Natural killer cell (primary cell): Measurements from ENCODE around the gene MYO7B. TPM values are rescaled to one million over a fixed set of nuclear protein-coding genes. Genes with fewer than 3 reads are reported as not detected.

Experiments
- ATAC-seq, 3 donors: fragments of 150-1000 bp in 2 of 3; fragments of 200-7000 bp in 1 of 3; cut with Tn5 transposase; 1 replicate in 1 of 3; 2 replicates in 2 of 3; pipeline ENCODE4 v1.10.0; 2021; ENCODE audit warnings: mild to moderate bottlenecking in 2 of 3, moderate library complexity in 2 of 3
- DNase-seq, 2 donors: peaks; one replicate each; pipeline versions ENCODE4 v3.0.0 to v3.0.0-alpha.2; 2013 to 2021; ENCODE audit warnings: mixed read lengths in 1 of 2
- H3K27ac ChIP-seq: one replicate; pipeline ENCODE4 v1.5.1; 2013; ENCODE audit warnings: mild to moderate bottlenecking, low read length
- H3K27me3 ChIP-seq: one replicate; pipeline ENCODE4 v1.6.1; 2013; ENCODE audit warnings: low read length; ENCODE audit not compliant: control insufficient read depth, insufficient read depth
- H3K36me3 ChIP-seq: one replicate; pipeline ENCODE4 v1.6.1; 2013; ENCODE audit warnings: low read length; ENCODE audit not compliant: control insufficient read depth, insufficient read depth
- H3K4me1 ChIP-seq: one replicate; pipeline ENCODE4 v1.6.1; 2013; ENCODE audit warnings: low read length; ENCODE audit not compliant: control insufficient read depth, insufficient read depth
- H3K4me3 ChIP-seq: one replicate; pipeline ENCODE4 v1.5.1; 2013; ENCODE audit warnings: low read length
- H3K9me3 ChIP-seq: one replicate; pipeline ENCODE4 v1.6.1; 2013; ENCODE audit warnings: low read length; ENCODE audit not compliant: control insufficient read depth, insufficient read depth
- H3K27ac Mint-ChIP-seq, 2 donors: one replicate each; pipeline ENCODE4 v1.8.0; 2022; ENCODE audit warnings: mild to moderate bottlenecking in 2 of 2, mixed read lengths in 2 of 2, moderate library complexity in 1 of 2
- H3K27me3 Mint-ChIP-seq, 2 donors: one replicate each; pipeline ENCODE4 v1.8.0; 2022; ENCODE audit warnings: low read depth in 2 of 2, mixed read lengths in 2 of 2
- H3K36me3 Mint-ChIP-seq: one replicate; pipeline ENCODE4 v1.8.0; 2022; ENCODE audit warnings: mixed read lengths
- H3K4me1 Mint-ChIP-seq, 2 donors: one replicate each; pipeline ENCODE4 v1.8.0; 2022; ENCODE audit warnings: mixed read lengths in 2 of 2
- H3K4me3 Mint-ChIP-seq: one replicate; pipeline ENCODE4 v1.8.0; 2022; ENCODE audit warnings: mild to moderate bottlenecking, moderate library complexity, mixed read lengths
- H3K9me3 Mint-ChIP-seq, 2 donors: one replicate each; pipeline ENCODE4 v1.8.0; 2022; ENCODE audit warnings: mixed read lengths in 2 of 2
- WGBS: methylation state at CpG from one replicate; pipeline ENCODE4 v1.1.7; 2013; ENCODE audit warnings: missing lambda C conversion rate; ENCODE audit not compliant: insufficient coverage; 5-methylcytosine and 5-hydroxymethylcytosine counted together
- intact Hi-C: fragments of 100-400 bp; cut with micrococcal nuclease; formaldehyde crosslinking; loops from one replicate; pipeline ENCODE4 v1.14.2; 2022
- total RNA-seq, 4 donors: library from RNA; stranded (reverse); fragments of 120-200 nt in 1 of 4; gene quantifications; one replicate each; pipeline versions ENCODE4 v1.2.3 to v1.2.4, GENCODE V29; 2013 to 2022
- TF ChIP-seq, protein P1 (sequence below): fragments of 200-600 bp; IDR thresholded peaks from one replicate; pipeline ENCODE4 v1.8.0; 2022; ENCODE audit warnings: antibody characterized with exemption

Gene MYO7B
- total RNA-seq, 3 donors from 2014 or later (not counting 1 experiment from before 2014, with no cell fraction given): 0.14 to 0.45 (median 0.25) TPM

DNA sequence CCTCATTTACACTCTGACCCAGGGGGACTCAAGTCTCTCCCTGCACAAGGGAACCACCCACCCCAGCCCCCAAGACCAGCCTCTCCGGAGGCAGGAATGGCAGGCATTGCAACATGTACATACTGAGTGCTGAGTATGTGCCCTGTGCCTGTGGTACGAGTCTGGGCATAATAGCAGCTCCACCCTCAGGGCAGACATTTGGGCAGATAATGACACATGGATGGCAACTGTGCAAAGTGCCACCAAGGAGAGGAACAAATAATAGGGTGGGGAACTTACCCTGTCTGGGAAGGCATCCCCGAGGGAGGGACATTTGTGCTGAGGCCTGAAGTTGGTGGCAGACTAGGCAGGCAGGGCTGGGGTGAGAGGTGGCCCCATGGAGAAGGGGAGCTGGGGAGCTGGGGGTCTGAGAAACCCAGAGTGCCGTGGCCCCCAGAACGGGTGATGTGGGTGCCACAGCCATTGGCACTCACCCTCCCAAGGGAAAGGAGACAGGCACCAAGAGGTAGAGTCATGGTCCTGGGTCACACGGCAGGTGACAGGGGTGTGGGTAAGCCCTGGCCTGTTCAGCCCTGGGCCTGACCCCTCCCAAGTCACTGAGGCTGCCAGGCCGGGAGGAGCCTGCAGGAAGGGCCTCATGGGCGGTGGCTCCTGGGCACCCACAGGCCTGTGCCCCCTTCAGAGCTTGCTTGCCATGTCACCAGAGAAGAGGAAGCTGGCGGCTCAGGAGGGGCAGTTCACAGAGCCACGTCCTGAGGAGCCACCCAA is 94.8 kb downstream of the MYO7B start:
- WGBS: 58% methylated on average over 10 of the region's 10 CpGs
- no peaks in the 10 kb centered on the region for H3K27me3 ChIP-seq
- intact Hi-C loops: no loop called here
- H3K4me1 ChIP-seq: peaks cover 49% of the 10 kb centered on the region
- no peaks in the 10 kb centered on the region for H3K9me3 Mint-ChIP-seq
- no peak overlapping the region for H3K4me3 Mint-ChIP-seq
- H3K27me3 Mint-ChIP-seq: peaks cover 0 to 2% of the 10 kb centered on the region in 2 donors
- no peak overlapping the region for H3K27ac Mint-ChIP-seq
- ATAC-seq (no peak), DNase-seq (no peak)
- H3K9me3 ChIP-seq: no peaks in the 10 kb centered on the region
- no peak overlapping the region for H3K4me3 ChIP-seq
- H3K36me3 ChIP-seq: no peaks in the 10 kb centered on the region
- TF ChIP-seq, protein P1, sequence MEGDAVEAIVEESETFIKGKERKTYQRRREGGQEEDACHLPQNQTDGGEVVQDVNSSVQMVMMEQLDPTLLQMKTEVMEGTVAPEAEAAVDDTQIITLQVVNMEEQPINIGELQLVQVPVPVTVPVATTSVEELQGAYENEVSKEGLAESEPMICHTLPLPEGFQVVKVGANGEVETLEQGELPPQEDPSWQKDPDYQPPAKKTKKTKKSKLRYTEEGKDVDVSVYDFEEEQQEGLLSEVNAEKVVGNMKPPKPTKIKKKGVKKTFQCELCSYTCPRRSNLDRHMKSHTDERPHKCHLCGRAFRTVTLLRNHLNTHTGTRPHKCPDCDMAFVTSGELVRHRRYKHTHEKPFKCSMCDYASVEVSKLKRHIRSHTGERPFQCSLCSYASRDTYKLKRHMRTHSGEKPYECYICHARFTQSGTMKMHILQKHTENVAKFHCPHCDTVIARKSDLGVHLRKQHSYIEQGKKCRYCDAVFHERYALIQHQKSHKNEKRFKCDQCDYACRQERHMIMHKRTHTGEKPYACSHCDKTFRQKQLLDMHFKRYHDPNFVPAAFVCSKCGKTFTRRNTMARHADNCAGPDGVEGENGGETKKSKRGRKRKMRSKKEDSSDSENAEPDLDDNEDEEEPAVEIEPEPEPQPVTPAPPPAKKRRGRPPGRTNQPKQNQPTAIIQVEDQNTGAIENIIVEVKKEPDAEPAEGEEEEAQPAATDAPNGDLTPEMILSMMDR: no peak
- H3K4me1 Mint-ChIP-seq: no peaks in the 10 kb centered on the region
- H3K27ac ChIP-seq: no peak overlapping the region
- no peaks in the 10 kb centered on the region for H3K36me3 Mint-ChIP-seq

DNA sequence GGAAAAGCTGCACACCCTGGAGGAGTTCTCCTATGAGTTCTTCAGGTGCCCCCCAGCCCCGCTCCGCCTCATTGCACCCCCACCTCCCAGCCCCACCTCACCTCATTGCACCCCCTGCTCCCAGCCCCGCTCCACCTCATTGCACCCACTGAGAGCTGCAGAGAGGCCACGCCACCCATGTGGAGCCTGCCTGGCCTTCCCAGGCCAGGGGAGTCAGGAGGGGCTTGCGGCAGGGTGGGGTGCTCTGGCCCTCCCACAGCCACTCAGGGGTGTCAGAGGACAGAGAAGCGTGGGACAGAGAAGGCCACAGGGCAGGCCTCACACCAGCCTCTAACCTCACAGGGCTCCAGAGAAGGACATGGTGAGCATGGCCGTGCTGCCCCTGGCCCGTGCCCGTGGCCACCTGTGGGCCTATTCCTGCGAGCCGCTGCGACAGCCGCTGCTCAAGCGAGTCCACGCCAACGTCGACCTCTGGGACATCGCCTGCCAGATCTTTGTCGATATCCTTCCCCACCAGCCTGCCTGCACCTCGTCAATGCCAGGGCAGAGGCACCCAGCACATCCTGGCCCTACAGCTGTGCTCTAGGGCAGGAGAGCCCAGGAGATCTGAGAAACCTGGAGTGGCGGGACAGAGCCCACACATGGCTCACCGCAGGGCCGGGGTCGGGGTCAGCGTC is 95.5 kb downstream of the MYO7B start:
- Histone ChIP-seq H3K27me3 (no peaks in the 10 kb centered on the region), H3K27ac (no peak overlapping the region), H3K36me3 (no peaks in the 10 kb centered on the region), H3K4me1 (peaks cover 49% of the 10 kb centered on the region), H3K9me3 (no peaks in the 10 kb centered on the region), H3K4me3 (no peak overlapping the region)
- Mint-ChIP-seq H3K9me3 (no peaks in the 10 kb centered on the region), H3K27ac (no peak overlapping the region), H3K36me3 (no peaks in the 10 kb centered on the region), H3K27me3 (no peaks in the 10 kb centered on the region), H3K4me3 (no peak overlapping the region), H3K4me1 (no peaks in the 10 kb centered on the region)
- DNase-seq: no peak
- TF ChIP-seq, protein P1: no peak
- intact Hi-C loops: no loop called here
- 91% methylated on average over 25 of the region's 25 CpGs for WGBS
- no peak for ATAC-seq

DNA sequence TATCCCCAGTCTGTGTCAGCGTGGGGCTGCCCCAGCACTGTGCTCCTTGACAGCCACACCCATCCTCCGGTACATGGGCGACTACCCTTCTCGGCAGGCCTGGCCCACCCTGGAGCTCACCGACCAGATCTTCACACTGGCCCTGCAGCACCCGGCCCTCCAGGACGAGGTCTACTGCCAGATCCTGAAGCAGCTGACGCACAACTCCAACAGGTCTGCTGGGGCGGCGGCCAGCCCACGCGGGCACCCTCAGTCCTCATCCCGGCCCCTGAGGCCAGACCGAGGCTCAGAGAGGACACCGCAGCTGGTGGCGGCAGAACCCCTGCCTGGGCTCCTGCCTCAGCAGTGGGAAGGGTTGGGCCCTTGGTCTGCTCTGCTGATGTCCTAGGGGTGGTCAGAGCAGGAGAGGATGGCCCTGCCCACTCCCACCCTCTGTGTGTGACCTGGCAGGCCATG is 96.1 kb downstream of the MYO7B start:
- no peak overlapping the region for H3K27ac Mint-ChIP-seq
- Histone ChIP-seq H3K27me3 (no peaks in the 10 kb centered on the region), H3K36me3 (no peaks in the 10 kb centered on the region), H3K4me3 (no peak overlapping the region), H3K27ac (no peak overlapping the region), H3K9me3 (no peaks in the 10 kb centered on the region), H3K4me1 (peaks cover 54% of the 10 kb centered on the region)
- no peaks in the 10 kb centered on the region for H3K27me3 Mint-ChIP-seq
- no peak overlapping the region for H3K4me3 Mint-ChIP-seq
- H3K36me3 Mint-ChIP-seq: no peaks in the 10 kb centered on the region
- 89% methylated on average over 16 of the region's 16 CpGs for WGBS
- DNase-seq: no peak
- H3K9me3 Mint-ChIP-seq: no peaks in the 10 kb centered on the region
- no peaks in the 10 kb centered on the region for H3K4me1 Mint-ChIP-seq
- ATAC-seq: no peak
- intact Hi-C loops: no loop called here
- TF ChIP-seq, protein P1: no peak
